Retinal pigment epithelial cell (primary cell): ENCODE measurements around the gene CCDC32.

Source experiments
- DNase-seq: peaks from one replicate; pipeline ENCODE4 v3.0.0-alpha.2; 2010; ENCODE audit warnings: low read depth
- H3K4me3 ChIP-seq: 2 replicates; pipeline ENCODE4 v1.5.1; 2011; ENCODE audit warnings: mild to moderate bottlenecking, low read length, control low read depth, moderate library complexity
- TF ChIP-seq, protein P1 (sequence below): conservative IDR thresholded peaks from 2 replicates; pipeline ENCODE4 v1.5.1; 2011; ENCODE audit warnings: low read depth, low read length, control low read depth, inconsistent platforms

Gene CCDC32

DNA sequence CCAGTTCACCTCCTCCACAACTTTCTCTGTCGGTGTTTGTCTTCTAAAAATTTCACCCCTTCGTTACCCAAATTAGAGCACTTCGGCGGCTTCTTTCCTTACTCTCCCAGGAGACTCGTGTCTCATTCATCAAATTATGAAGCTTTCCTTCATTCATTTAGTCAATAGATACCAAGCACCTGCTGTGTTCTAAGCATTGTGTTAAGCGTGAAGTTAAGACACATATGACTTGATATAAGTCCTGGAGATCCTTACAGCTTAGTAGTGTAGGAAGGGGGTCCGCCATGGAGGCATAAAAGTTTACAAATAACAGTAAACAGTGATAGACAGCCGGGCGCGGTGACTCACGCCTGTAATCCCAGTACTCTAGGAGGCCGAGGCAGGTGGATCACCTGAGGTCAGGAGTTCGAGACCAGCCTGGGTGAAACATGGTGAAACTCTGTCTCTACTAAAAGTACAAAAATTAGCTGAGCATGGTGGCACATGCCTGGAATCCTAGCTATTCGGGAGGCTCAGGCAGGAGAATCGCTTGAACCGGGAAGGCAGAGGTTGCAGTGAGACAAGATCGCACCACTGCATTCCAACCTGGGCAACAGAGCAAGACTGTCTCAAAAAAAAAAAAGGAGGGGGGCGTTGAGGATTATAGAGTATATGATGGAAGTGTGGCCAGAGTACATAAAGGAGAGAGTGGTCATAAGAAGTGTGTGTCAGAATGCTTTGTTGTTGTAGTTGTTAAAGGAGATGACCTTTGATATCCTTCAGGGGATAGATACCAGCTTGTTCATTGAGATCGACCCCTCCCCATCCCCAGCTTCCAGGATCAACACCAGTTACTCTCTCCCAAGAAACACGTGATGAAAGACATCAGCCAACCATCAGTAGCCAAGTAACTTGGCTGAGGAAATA, 744 bp upstream of the CCDC32 start:
- H3K4me3 ChIP-seq, result peak overlapping the region; percentile 79
- TF ChIP-seq, protein P1, sequence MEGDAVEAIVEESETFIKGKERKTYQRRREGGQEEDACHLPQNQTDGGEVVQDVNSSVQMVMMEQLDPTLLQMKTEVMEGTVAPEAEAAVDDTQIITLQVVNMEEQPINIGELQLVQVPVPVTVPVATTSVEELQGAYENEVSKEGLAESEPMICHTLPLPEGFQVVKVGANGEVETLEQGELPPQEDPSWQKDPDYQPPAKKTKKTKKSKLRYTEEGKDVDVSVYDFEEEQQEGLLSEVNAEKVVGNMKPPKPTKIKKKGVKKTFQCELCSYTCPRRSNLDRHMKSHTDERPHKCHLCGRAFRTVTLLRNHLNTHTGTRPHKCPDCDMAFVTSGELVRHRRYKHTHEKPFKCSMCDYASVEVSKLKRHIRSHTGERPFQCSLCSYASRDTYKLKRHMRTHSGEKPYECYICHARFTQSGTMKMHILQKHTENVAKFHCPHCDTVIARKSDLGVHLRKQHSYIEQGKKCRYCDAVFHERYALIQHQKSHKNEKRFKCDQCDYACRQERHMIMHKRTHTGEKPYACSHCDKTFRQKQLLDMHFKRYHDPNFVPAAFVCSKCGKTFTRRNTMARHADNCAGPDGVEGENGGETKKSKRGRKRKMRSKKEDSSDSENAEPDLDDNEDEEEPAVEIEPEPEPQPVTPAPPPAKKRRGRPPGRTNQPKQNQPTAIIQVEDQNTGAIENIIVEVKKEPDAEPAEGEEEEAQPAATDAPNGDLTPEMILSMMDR, result no peak
- no peak for DNase-seq

DNA sequence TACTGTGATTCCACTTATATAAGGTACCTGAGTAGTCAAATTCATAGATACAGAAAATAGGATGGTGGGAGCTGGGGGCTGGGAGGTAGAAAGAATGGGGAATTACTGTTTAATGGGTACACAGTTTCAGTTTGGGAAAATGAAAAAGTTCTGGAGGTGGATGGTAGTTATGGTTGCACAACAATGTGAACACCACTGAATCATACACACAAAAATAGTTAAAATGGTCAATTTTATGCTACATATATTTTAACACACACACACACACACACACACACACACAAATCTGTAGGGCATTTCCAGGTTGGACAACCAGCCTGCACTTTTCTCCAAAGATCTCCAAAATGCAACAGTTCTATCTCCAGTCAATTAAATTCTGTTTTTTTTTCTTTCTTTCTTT, 1.4 kb downstream of the CCDC32 start:
- H3K4me3 ChIP-seq, result no peak overlapping the region
- TF ChIP-seq, protein P1, result no peak
- no peak for DNase-seq

DNA sequence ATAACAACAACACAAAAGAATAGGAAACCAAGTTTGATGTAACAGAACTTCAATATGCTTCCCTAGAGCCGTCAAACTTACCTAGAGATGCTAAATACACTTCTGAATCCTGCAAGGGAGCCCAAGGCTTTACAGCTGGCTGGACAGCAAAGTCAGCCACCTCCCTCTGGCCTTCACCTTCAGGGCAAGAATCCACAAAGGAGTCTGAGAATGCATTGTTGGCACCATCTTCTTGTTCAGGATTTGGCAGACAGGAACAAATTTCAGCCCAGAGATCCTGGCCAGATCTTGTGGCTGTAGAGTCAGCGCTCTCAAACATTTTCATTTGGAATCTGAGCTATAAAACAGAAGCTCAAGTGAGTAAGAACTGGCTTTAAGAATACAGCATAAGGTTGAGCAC, 2.2 kb downstream of the CCDC32 start:
- TF ChIP-seq, protein P1, result no peak
- no peak for DNase-seq
- H3K4me3 ChIP-seq, result no peak overlapping the region

DNA sequence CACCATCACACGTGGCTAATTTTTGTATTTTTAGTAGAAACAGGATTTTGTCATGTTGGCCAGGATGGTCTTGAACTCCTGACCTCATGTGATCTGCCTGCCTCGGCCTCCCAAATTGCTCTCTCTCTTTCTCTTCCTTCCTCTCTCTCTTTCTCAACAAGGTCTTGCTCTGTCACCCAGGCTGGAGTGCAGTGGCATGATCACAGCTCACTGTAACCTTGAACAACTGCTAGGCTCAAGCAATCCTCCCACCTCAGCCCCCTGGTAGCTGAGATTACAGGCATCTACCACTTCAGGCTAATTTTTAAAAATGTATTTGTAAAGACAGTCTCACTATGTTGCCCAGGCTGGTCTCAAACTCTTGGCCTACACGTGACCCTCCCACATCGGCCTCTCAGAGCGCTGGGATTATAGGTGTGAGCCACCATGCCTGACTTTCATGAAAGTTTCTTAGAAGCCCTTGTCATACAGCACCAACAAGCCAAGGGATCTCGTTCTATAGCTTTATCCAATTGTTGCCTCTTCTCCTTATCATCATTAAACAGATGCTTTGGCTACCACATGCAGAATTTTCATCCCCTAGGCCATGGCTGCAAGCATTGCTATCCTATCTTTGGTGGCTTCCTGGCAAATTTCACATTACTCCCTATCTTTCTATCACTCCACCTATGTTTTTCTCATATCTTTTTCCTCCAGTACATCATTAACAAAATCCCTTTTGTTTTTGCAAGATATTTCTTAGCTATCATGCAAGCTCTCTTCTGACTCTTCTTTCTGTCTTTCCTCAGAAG, 5.7 kb downstream of the CCDC32 start:
- H3K4me3 ChIP-seq, result no peak overlapping the region
- TF ChIP-seq, protein P1, result no peak
- DNase-seq, result no peak

DNA sequence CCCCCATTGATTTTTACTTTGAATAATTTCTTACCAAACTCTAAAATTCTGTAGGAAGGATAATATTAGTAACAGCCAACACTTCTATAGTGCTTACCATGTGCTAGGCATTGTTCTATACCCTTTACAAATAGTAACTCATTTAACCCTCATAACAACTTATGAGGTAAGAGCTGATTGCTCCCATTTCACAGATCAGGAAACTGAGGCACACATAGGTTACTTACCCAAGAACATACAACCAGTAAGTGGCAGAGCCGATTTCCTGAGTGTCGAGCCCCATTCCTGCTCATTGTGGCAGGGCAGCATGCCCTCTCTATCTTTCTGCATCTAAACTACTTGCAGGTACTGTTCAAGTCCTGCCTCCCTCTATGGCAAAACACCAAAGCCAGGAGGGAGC, 9.0 kb downstream of the CCDC32 start:
- TF ChIP-seq, protein P1, result no peak
- DNase-seq, result no peak
- H3K4me3 ChIP-seq, result no peak overlapping the region

DNA sequence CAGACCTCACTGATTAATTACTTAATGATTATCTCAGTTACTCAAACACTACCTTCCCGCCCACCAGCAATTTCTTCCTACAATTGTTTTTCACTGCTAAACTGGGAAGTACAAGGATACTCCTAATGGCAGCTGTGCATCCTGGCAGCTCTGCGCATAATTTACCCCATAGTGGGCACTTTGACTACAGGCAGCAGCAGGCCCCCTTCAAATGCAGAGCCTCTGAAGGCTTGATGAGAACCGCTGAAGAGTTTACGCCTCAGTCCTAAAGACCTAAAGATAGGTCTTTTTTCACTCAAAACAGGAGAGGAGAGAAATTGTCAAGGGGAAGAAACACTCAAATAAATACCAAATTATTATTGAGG, 10.7 kb downstream of the CCDC32 start:
- H3K4me3 ChIP-seq, result no peak overlapping the region
- DNase-seq, result no peak
- TF ChIP-seq, protein P1, result no peak
